Stimulated activated CD8-positive, alpha-beta memory T cell treated with anti-CD3 and anti-CD28 coated beads, Interleukin-15, amount 100 ng/mL, for 48 hours (primary cell): ENCODE results near the gene TEX50.
"Not testable (repeated sequence)": the region's sequence is repeated elsewhere in the genome, so short reads cannot be mapped to it uniquely, and the experiment has no call there.

ENCODE experiments used
- DNase-seq, 2 donors: peaks; one replicate each; pipeline ENCODE4 v3.0.0-alpha.2; 2020; ENCODE audit warnings: low read depth in 2 of 2

Gene TEX50

GRCh38 chr1:173661763-173662162 lies 26.6 kb downstream of the TEX50 start:
- no peak for DNase-seq

DNA sequence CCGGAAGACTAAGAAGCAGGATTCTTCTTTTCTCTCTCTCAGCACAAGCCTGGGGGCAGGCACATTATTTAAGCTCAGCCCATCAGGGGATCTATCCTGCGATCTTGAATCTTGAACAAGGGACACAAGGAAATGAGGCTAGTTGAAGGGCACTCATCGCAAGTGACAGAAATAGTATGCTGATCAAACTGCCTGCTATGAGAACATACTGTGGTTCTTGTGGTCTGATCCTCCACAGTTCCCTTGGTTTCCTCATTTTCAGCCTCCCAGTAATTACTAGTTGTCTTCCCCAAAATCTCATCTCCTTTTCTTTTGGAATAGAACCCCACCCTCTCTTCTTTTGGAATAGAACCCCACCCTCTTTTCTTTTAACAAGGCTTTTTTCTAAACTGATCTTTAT lies 28.0 kb downstream of the TEX50 start:
- DNase-seq = no peak

- no peak for DNase-seq
Measured at GRCh38 chr1:173666646-173667045, 31.5 kb downstream of the TEX50 start.

DNA sequence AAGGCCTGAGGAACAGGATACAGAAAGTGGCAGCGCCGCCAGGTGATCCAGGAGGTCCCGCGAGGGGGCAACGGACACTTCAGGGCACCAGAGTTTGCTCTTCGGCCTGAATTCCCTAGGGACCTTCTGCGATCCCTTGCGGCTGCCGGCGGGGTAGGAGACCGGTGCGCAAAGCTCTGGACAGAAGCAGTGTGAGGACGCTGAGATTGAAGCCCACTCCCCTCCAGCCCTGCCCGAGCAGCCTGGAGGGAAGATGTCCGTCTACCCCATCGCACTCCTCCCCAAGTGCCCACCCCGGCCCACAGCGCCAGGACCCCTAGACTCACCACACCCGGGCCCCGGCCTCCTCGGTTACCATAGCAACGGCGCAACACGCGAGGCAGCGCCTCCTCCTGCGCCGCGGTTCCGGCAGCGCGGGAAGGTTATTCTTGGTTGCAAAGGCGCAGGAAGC lies 34.4 kb downstream of the TEX50 start, which contains the start of gene ANKRD45:
Gene ANKRD45, minus strand, starts transcription at position 361 of the 451 bp plus-strand sequence. CDS start 10,433 bp downstream, outside the sequence.
- peak in 1 of 2 donors; percentile 8 for DNase-seq

- not testable (repeated sequence) for DNase-seq
Measured at GRCh38 chr1:173674496-173674895, 39.4 kb downstream of the TEX50 start.

- not testable (repeated sequence) for DNase-seq
Measured at GRCh38 chr1:173680152-173680551, 45.0 kb downstream of the TEX50 start.

GRCh38 chr1:173682184-173682583 lies 47.0 kb downstream of the TEX50 start:
- no peak for DNase-seq

GRCh38 chr1:173683838-173684237 lies 48.7 kb downstream of the TEX50 start:
- DNase-seq = not testable (repeated sequence)

DNA sequence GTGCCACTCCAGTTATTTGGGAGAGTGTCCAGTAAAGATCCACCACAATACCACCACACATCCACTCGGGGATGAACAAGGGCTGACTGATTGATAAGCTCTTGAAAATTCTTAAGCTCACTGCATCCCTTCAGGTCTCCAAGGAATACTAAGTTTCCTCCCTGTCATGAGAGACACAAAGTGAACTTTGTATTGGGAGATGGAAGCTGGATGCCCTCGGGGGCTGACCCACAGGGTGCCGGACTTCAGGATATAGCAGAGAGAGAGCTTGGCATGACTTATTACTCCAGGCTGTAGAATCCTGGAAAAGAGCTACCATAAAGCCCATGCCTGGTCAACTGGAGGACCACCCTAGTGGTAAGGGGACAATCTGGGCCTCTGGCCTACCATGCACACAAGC lies 50.0 kb downstream of the TEX50 start:
- DNase-seq = not testable (repeated sequence)
